SW480 (cell line): ENCODE data around the gene BET1.
A peak's percentile ranks its signal among the peaks of the same experiment; 100 is the strongest.

ENCODE experiments used
- DNase-seq: peaks from one replicate; pipeline ENCODE4 v3.0.0-alpha.2; 2016; ENCODE audit warnings: low spot score

Gene BET1

GRCh38 chr7:94011714-94012353 lies 7.7 kb upstream of the BET1 start:
- no peak for DNase-seq

DNA sequence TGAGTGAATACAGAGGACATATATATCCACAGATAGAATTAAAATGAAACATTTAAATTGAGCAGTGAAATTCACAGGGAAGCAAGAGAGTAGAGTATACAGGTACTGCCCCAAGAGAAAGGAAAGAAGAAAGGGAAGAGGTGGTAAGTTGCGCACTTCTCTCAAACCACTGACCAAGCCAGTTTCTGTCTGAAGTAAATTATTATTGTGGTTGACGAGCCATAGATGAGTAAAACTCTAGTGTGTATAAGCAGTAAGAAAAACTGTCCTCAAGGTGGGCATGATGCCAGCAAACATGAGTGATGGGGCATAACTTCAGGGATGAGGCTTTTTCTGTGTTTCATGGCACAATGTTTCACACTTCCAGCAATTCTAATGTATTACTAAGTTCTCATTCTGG lies 4.4 kb upstream of the BET1 start:
- no peak for DNase-seq

DNA sequence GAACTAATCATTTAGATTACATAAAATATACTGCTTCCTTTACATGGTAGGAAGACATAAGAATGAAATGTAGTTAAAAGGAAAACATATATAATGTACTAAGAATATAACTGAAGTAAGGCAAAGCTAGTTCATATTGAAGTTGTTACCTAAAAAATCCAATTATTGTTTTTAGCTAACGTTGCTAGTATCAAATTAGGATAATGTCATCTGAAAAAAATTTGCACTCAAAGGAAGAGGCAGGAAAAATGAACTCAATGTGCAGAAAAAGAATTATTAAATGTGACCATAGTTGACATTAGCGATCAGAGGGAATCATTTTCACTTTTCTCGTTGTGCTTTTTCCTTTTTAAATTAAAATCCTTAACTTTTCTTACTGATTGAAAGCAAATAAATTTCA lies 1.6 kb upstream of the BET1 start:
- no peak for DNase-seq

DNA sequence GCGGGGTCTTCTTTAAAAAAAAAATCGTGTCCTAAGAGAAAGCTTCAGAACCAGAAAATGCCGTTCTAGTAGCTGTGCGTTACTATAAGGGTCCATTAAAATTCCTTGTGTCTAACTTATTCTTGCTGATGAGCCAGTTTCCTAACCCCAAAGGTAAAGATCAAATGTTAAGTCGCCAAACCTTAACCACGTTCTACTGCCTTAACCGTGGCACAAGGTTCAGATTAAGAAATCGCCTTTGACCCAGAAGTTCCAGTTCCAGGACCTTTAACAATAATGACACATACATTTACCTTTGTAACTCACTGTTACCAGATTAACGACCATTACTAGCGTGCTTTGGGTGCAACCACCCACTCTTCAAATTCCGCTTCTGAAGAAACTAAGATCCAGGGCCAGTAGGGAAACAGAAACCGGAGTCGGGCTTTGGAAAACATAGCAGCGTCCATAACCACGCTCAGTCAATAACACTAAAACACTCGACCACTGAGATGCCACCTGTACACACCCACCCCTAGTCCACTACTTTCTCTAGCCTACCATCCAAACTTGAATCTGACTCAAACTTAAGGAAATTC lies 620 bp downstream of the BET1 start:
- peak; percentile 69 for DNase-seq

DNA sequence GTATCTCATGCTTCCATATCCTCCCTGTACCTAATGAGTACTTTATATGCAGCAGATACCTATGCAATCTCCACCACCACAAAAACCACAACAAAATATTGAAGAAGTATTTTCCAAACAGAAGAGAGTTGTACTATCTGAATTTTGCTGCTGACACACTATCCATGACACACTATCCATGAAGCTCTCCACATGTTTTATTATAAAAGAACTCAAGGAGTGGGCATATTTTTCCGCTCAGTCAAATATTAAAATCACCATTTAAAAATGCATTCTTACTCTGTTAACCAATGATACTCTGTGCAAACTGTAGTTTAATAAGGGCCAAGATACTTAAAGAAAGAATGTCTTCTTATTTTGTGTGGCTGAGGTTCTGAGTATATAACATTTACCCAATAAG lies 2.8 kb downstream of the BET1 start:
- no peak for DNase-seq

- no peak for DNase-seq
Measured at GRCh38 chr7:93997868-93998267, 6.3 kb downstream of the BET1 start.

DNA sequence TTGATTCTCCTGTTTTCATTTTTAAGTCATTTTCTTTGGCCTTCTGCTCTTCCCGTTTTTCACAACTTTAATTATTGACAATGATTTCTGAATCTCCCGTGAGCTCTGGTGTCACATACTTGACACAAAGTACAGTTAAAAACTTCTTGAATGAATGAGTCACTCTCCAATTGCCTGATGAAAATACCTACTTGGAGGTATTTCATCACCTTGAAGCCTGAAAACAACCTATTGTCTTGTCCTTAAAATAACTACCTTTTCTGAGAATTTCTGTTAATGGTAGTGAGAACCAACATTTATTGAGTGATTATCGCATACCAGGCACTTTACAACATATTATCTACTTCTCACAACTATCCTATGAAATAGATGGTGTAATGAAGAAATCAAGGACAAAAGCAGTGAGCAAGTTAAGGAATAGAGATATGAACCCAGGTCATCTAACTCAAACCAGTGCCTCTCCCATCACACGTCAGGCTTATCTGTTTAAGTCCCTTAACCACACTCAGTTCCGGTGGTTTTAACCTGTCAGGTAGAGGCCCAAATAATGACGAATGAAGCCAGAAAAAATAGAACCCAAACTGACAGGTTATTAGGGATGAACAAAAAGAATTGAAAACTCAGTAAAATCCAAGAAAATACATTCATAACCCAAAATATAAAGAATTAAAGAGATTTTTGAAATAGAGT lies 11.6 kb downstream of the BET1 start:
- no peak for DNase-seq

GRCh38 chr7:93987297-93987696 lies 16.9 kb downstream of the BET1 start:
- no peak for DNase-seq

- no peak for DNase-seq
Measured at GRCh38 chr7:93985101-93985500, 19.1 kb downstream of the BET1 start.

GRCh38 chr7:93984024-93984423 lies 20.1 kb downstream of the BET1 start:
- no peak for DNase-seq

GRCh38 chr7:93981480-93981874 lies 22.7 kb downstream of the BET1 start:
- no peak for DNase-seq

- DNase-seq = no peak
Measured at GRCh38 chr7:93980744-93981479, 23.2 kb downstream of the BET1 start.

DNA sequence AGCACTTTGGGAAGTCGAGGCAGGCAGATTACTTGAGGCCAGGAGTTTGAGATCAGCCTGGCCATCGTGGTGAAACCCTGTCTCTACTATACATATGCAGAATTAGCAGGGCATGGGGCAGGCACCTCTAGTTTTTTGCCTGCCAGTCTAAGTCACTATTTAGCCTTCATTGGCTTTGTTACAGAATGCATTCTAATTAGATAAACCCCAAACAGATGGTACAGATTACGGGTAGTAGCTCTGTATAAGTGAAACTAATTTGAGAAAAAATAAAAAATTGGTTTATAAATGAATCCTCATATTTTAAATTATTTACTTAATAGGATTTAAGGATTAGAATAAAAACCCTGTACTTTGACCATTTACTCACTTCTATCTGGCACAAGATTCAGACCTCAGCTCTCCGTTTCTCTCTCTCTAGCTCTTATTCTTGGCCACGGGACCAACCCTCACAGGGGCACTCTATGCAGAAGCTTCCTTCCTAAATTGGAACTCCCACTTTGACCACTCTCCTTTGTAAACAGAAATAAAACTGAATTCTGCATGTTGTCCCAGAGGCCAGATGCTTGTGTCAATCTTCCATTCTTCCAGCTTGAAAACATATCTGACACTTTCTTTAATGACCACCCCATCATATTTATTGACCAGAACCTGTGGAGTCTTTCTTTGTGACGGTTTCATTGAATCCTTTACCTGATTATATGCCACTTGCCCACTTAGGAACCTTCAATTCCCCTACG lies 26.8 kb downstream of the BET1 start:
- no peak for DNase-seq

GRCh38 chr7:93973134-93973533 lies 31.0 kb downstream of the BET1 start:
- no peak for DNase-seq

- no peak for DNase-seq
Measured at GRCh38 chr7:93972029-93972725, 32.0 kb downstream of the BET1 start.

GRCh38 chr7:93968911-93969620 lies 35.1 kb downstream of the BET1 start:
- no peak for DNase-seq

- DNase-seq = no peak
Measured at GRCh38 chr7:93964813-93965212, 39.3 kb downstream of the BET1 start.

DNA sequence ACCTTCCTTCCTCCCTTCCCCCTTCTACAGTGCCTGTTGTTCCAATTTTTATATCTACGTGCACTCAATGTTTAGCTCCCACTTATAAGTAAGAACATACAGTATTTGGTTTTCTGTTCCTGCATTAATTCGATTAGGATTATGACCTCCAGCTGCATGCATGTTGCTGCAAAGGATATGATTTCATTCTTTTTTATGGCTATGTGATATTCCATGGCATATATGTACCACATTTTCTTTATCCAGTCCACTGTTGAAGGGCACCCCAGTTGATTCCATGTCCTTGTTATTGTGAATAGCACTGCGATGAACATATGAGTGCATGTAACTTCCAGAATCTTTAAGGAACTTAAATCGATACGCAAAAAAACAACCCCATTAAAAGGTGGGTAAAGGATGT lies 39.9 kb downstream of the BET1 start:
- no peak for DNase-seq

DNA sequence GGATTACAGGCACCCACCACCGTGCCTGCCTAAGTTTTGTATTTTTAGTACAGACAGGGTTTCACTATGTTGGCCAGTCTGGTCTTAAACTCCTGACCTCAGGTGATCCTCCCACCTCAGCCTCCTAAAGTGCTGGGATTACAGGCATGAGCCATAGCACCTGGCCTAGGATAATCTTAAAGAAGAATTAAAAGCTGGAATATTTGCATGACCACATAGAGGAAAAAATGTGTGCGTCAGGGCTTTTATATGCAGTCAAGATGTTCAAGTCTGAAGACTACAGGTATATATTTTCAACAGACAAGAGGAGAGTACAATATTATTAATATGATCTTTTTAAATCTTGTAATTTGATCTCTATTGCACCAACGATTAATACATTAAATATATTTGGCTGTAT lies 43.2 kb downstream of the BET1 start:
- no peak for DNase-seq

- DNase-seq = no peak
Measured at GRCh38 chr7:93958651-93959050, 45.5 kb downstream of the BET1 start.

- no peak for DNase-seq
Measured at GRCh38 chr7:93958216-93958615, 45.9 kb downstream of the BET1 start.
